OCI-LY7 (cell line): ENCODE measurements around the gene TBC1D17. TPM values are rescaled to one million over a fixed set of nuclear protein-coding genes. Genes with fewer than 3 reads are reported as not detected.

ENCODE experiments used
- BruUV-seq: library from RNA; stranded (reverse); fragments of 400-500 nt; replicated peaks from 2 replicates; lab custom pipeline; 2021; lab: Mats Ljungman, UMichigan
- CTCF ChIA-PET: fragments of 300-600 bp; sonication (Branson Sonifier 250); formaldehyde crosslinking; loops from one replicate; lab custom pipeline; 2022; ENCODE audit warnings: antibody characterized with exemption; ENCODE audit not compliant: unreplicated experiment; lab: Charles Lee
- POLR2A ChIA-PET: fragments of 300-600 bp; sonication (Branson Sonifier 250); formaldehyde crosslinking; loops from one replicate; lab custom pipeline; 2022; ENCODE audit warnings: antibody characterized with exemption; lab: Charles Lee
- DNase-seq: peaks from one replicate; pipeline ENCODE4 v3.0.0-alpha.2; 2015; ENCODE audit warnings: low spot score
- H2AFZ ChIP-seq: fragments of 200-600 bp; sonication (generic), shearing (Covaris generic); 2 replicates; pipeline ENCODE4 v1.6.1; 2014; ENCODE audit warnings: mild to moderate bottlenecking, antibody characterized with exemption, low read length, moderate library complexity
- H3K27ac ChIP-seq: fragments of 200-600 bp; sonication (generic); 2 replicates; pipeline ENCODE4 v1.5.1; 2014; ENCODE audit warnings: mixed run types, low read depth, mild to moderate bottlenecking, moderate library complexity, low read length, inconsistent platforms; ENCODE audit not compliant: poor library complexity, severe bottlenecking
- H3K36me3 ChIP-seq: fragments of 200-600 bp; sonication (generic); 2 replicates; pipeline ENCODE4 v1.6.1; 2014; ENCODE audit warnings: mild to moderate bottlenecking, antibody characterized with exemption, low read length, moderate library complexity, mixed read lengths; ENCODE audit not compliant: insufficient read depth
- H3K4me1 ChIP-seq: fragments of 200-600 bp; sonication (generic); 2 replicates; pipeline ENCODE4 v1.5.1; 2014; ENCODE audit warnings: mild to moderate bottlenecking, low read length; ENCODE audit not compliant: insufficient read depth, poor library complexity, severe bottlenecking
- H3K4me2 ChIP-seq: fragments of 200-600 bp; sonication (generic); 2 replicates; pipeline ENCODE4 v1.6.1; 2014; ENCODE audit warnings: mild to moderate bottlenecking, low read length
- H3K4me3 ChIP-seq: fragments of 200-600 bp; sonication (generic); 2 replicates; pipeline ENCODE4 v1.5.1; 2014; ENCODE audit warnings: mild to moderate bottlenecking, low read depth, low read length; ENCODE audit not compliant: poor library complexity, severe bottlenecking
- H3K79me2 ChIP-seq: fragments of 200-600 bp; sonication (generic); 2 replicates; pipeline ENCODE4 v1.6.1; 2016; ENCODE audit warnings: low read depth, mild to moderate bottlenecking, low read length, moderate library complexity, mixed read lengths; ENCODE audit not compliant: insufficient read depth
- H3K9me2 ChIP-seq: fragments of 200-600 bp; sonication (generic); 2 replicates; pipeline ENCODE4 v1.6.1; 2016; ENCODE audit warnings: mild to moderate bottlenecking, low read length, mixed read lengths; ENCODE audit not compliant: insufficient read depth
- H3K9me3 ChIP-seq: fragments of 200-600 bp; sonication (generic); 2 replicates; pipeline ENCODE4 v1.6.1; 2014; ENCODE audit warnings: mild to moderate bottlenecking, mixed run types, low read length, mixed read lengths
- H4K20me1 ChIP-seq: fragments of 200-600 bp; sonication (generic); 2 replicates; pipeline ENCODE4 v1.6.1; 2014; ENCODE audit warnings: mild to moderate bottlenecking, antibody characterized with exemption, low read length, moderate library complexity, mixed read lengths; ENCODE audit not compliant: insufficient read depth
- EZH2phosphoT487 ChIP-seq: fragments of 200-600 bp; sonication (generic); IDR thresholded peaks from 2 replicates; pipeline ENCODE4 v1.6.1; 2018; ENCODE audit warnings: low read depth, borderline replicate concordance, mild to moderate bottlenecking, mixed run types, antibody characterized with exemption, low read length, moderate library complexity, mixed read lengths
- intact Hi-C: fragments of 100-400 bp; cut with micrococcal nuclease; formaldehyde crosslinking; loops from one replicate; pipeline ENCODE4 v1.10.0; 2022; ENCODE audit not compliant: unreplicated experiment
- total RNA-seq, 2 experiments: library from RNA; depleted of rRNA in 1 of 2; stranded (reverse); fragments of >200 nt in 1 of 2; shearing (Covaris generic) in 1 of 2; gene quantifications; 2 replicates each; pipeline ENCODE4 v1.2.3, GENCODE V29; 2014 to 2022
- TF ChIP-seq, protein P1 (sequence below): fragments of 200-600 bp; sonication (generic); conservative IDR thresholded peaks from 2 replicates; pipeline ENCODE4 v1.5.1; 2014; ENCODE audit warnings: mild to moderate bottlenecking, antibody characterized with exemption, low read length, moderate library complexity, mixed read lengths

The TBC1D17 gene
- total RNA-seq, 2 experiments from 2014 or later, result 8.0 to 24.0 TPM

GRCh38 chr19:49863254-49863934, 14.1 kb upstream of the TBC1D17 start:
- BruUV-seq, result no TSS peak
- Histone ChIP-seq H4K20me1 (peaks cover 10% of the 10 kb centered on the region; the same call in 1 of the 2 replicates), H2AFZ (no peak overlapping the region), H3K9me2 (no peaks in the 10 kb centered on the region), H3K4me3 (no peak overlapping the region), H3K4me2 (no peak overlapping the region), H3K27ac (no peak overlapping the region), H3K4me1 (peaks cover 30% of the 10 kb centered on the region), H3K79me2 (peaks cover 28% of the 10 kb centered on the region; the same call in 1 of the 2 replicates), H3K36me3 (peaks cover 65% of the 10 kb centered on the region), H3K9me3 (no peaks in the 10 kb centered on the region)
- intact Hi-C loops, result no loop called here
- POLR2A ChIA-PET, result no interaction called here
- CTCF ChIA-PET, result no interaction called here
- no peak for DNase-seq
- no peak for TF ChIP-seq EZH2phosphoT487
- TF ChIP-seq, protein P1, sequence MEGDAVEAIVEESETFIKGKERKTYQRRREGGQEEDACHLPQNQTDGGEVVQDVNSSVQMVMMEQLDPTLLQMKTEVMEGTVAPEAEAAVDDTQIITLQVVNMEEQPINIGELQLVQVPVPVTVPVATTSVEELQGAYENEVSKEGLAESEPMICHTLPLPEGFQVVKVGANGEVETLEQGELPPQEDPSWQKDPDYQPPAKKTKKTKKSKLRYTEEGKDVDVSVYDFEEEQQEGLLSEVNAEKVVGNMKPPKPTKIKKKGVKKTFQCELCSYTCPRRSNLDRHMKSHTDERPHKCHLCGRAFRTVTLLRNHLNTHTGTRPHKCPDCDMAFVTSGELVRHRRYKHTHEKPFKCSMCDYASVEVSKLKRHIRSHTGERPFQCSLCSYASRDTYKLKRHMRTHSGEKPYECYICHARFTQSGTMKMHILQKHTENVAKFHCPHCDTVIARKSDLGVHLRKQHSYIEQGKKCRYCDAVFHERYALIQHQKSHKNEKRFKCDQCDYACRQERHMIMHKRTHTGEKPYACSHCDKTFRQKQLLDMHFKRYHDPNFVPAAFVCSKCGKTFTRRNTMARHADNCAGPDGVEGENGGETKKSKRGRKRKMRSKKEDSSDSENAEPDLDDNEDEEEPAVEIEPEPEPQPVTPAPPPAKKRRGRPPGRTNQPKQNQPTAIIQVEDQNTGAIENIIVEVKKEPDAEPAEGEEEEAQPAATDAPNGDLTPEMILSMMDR, result no peak

GRCh38 chr19:49863935-49864320, 13.6 kb upstream of the TBC1D17 start:
- peaks cover 10% of the 10 kb centered on the region; the same call in 1 of the 2 replicates for H4K20me1 ChIP-seq
- BruUV-seq, result no TSS peak
- ChIA-PET CTCF (no interaction called here), POLR2A (no interaction called here)
- no peaks in the 10 kb centered on the region for H3K9me2 ChIP-seq
- peaks cover 36% of the 10 kb centered on the region for H3K4me1 ChIP-seq
- no peak for DNase-seq
- peaks cover 28% of the 10 kb centered on the region; the same call in 1 of the 2 replicates for H3K79me2 ChIP-seq
- no peak overlapping the region for H3K27ac ChIP-seq
- H3K9me3 ChIP-seq, result no peaks in the 10 kb centered on the region
- H3K4me2 ChIP-seq, result no peak overlapping the region
- TF ChIP-seq, protein P1, result no peak
- TF ChIP-seq EZH2phosphoT487, result no peak
- H3K36me3 ChIP-seq, result peaks cover 59% of the 10 kb centered on the region
- no peak overlapping the region for H2AFZ ChIP-seq
- no peak overlapping the region for H3K4me3 ChIP-seq
- intact Hi-C loops, result no loop called here

DNA sequence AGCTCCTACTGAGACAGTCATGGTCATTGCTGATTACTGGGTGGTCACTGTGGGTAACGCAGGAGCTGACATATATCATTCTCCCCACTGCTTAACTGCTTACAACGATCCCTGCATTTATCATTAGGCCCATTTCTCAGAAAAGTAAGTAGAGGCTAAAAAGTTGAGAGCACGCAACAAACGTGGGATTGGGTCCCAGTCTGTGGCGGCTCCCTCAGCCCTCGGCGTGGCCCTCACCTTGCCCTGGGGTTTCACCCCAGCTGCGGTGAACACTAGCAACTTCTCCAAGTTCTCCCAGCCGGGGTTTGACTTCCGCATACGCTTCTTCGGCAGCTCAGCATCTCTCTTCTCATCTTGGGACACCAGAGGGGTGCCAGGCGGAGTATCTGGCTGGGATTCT, 12.6 kb upstream of the TBC1D17 start:
- Histone ChIP-seq H3K9me2 (no peaks in the 10 kb centered on the region), H3K27ac (no peak overlapping the region), H3K36me3 (peaks cover 50% of the 10 kb centered on the region), H3K79me2 (peaks cover 28% of the 10 kb centered on the region; the same call in 1 of the 2 replicates), H3K4me1 (peaks cover 40% of the 10 kb centered on the region), H3K4me2 (peak overlapping the region; percentile 89), H4K20me1 (peaks cover 10% of the 10 kb centered on the region; the same call in 1 of the 2 replicates), H2AFZ (no peak overlapping the region), H3K4me3 (peak overlapping the region; percentile 80), H3K9me3 (no peaks in the 10 kb centered on the region)
- no peak for TF ChIP-seq EZH2phosphoT487
- TF ChIP-seq, protein P1, result no peak
- POLR2A ChIA-PET, result interaction anchor here (0.7 to 0.9 kb wide), 4 partner anchors 11 to 275 kb away, joined by 3 read pairs; no protein-coding TSS in a partner anchor
- intact Hi-C loops, result no loop called here
- CTCF ChIA-PET, result interaction anchor here (0.8 kb wide), 1 partner anchor 13 kb away, joined by 3 read pairs; the partner anchor contains the start of genes AKT1S1 and TBC1D17
- BruUV-seq, result no TSS peak
- no peak for DNase-seq
